Osteoblast (primary cell): ENCODE data around the gene THSD1. TPM values are rescaled to one million over a fixed set of nuclear protein-coding genes. Genes with fewer than 3 reads are reported as not detected.
"Not testable (repeated sequence)": the region's sequence is repeated elsewhere in the genome, so short reads cannot be mapped to it uniquely, and the experiment has no call there.

Experiments
- DNase-seq: peaks from one replicate; pipeline ENCODE4 v3.0.0; 2011; ENCODE audit warnings: low spot score, mixed read lengths; ENCODE audit not compliant: insufficient read length; ENCODE audit errors: missing footprints
- H2AFZ ChIP-seq: 2 replicates; pipeline ENCODE4 v1.6.0; 2011; ENCODE audit warnings: mild to moderate bottlenecking, low read length
- H3K27ac ChIP-seq: 2 replicates; pipeline ENCODE4 v1.5.1; 2011; ENCODE audit warnings: mild to moderate bottlenecking, low read depth, low read length, moderate library complexity
- H3K27me3 ChIP-seq: 2 replicates; pipeline ENCODE4 v1.6.0; 2012; ENCODE audit warnings: mild to moderate bottlenecking, control low read depth, inconsistent platforms, low read length, moderate library complexity; ENCODE audit not compliant: insufficient read depth
- H3K36me3 ChIP-seq: 2 replicates; pipeline ENCODE4 v1.5.1; 2011; ENCODE audit warnings: mild to moderate bottlenecking, low read length, control low read depth, moderate library complexity; ENCODE audit not compliant: insufficient read depth
- H3K4me1 ChIP-seq: 2 replicates; pipeline ENCODE4 v1.5.1; 2011; ENCODE audit warnings: mild to moderate bottlenecking, low read length, control low read depth, moderate library complexity; ENCODE audit not compliant: insufficient read depth
- H3K4me2 ChIP-seq: 2 replicates; pipeline ENCODE4 v1.6.0; 2011; ENCODE audit warnings: mild to moderate bottlenecking, low read length; ENCODE audit not compliant: insufficient read depth
- H3K4me3 ChIP-seq: fragments of 200-600 bp; sonication (generic); 3 replicates; pipeline ENCODE4 v1.5.1; 2012; ENCODE audit warnings: mild to moderate bottlenecking, low read length, inconsistent platforms; ENCODE audit not compliant: insufficient read depth
- H3K79me2 ChIP-seq: 2 replicates; pipeline ENCODE4 v1.6.0; 2012; ENCODE audit warnings: mild to moderate bottlenecking, low read length, control low read depth, inconsistent platforms; ENCODE audit not compliant: insufficient read depth
- H3K9me3 ChIP-seq: 2 replicates; pipeline ENCODE4 v1.5.1; 2011; ENCODE audit warnings: low read depth, low read length, control low read depth
- H4K20me1 ChIP-seq: 2 replicates; pipeline ENCODE4 v1.6.0; 2012; ENCODE audit warnings: mild to moderate bottlenecking, low read length, control low read depth; ENCODE audit not compliant: insufficient read depth
- CTCF ChIP-seq: IDR thresholded peaks from 2 replicates; pipeline ENCODE4 v1.5.1; 2011; ENCODE audit warnings: mild to moderate bottlenecking, low read depth, low read length, moderate library complexity; ENCODE audit errors: extremely low read depth
- small RNA-seq: library from RNA; depleted of rRNA; stranded (forward); fragments of <200 nt; gene quantifications from one replicate; pipeline ENCODE3, GENCODE V24; 2012
- total RNA-seq: library from RNA; depleted of rRNA; stranded (reverse); fragments of >200 nt; gene quantifications from 2 replicates; pipeline ENCODE4 v1.2.3, GENCODE V29; 2012

The THSD1 gene
- total RNA-seq, 1 donor = 14.1 TPM

GRCh38 chr13:52344108-52344507 lies 61.9 kb downstream of the THSD1 start:
- Histone ChIP-seq H2AFZ (no peak overlapping the region), H3K9me3 (no peaks in the 10 kb centered on the region), H4K20me1 (no peaks in the 10 kb centered on the region), H3K4me2 (peak overlapping the region; percentile 20), H3K27me3 (no peaks in the 10 kb centered on the region), H3K79me2 (no peaks in the 10 kb centered on the region), H3K27ac (peak overlapping the region; percentile 11), H3K36me3 (no peaks in the 10 kb centered on the region), H3K4me3 (no peak overlapping the region), H3K4me1 (peaks cover 42% of the 10 kb centered on the region)
- no peak for DNase-seq
- TF ChIP-seq CTCF = no peak

- not testable (repeated sequence) for H3K27me3 ChIP-seq, H3K27ac ChIP-seq, H3K4me3 ChIP-seq, H2AFZ ChIP-seq, DNase-seq, H3K79me2 ChIP-seq, H3K36me3 ChIP-seq, H3K4me2 ChIP-seq, H4K20me1 ChIP-seq, H3K9me3 ChIP-seq
- H3K4me1 ChIP-seq = peaks cover 24% of the 10 kb centered on the region
These were observed 63.8 kb downstream of the THSD1 start for GRCh38 chr13:52342203-52342602.

- not testable (repeated sequence) for H3K4me2 ChIP-seq, H3K4me1 ChIP-seq, H3K36me3 ChIP-seq, H3K27me3 ChIP-seq, H4K20me1 ChIP-seq, DNase-seq, H3K9me3 ChIP-seq, H3K27ac ChIP-seq, H3K79me2 ChIP-seq, H3K4me3 ChIP-seq, H2AFZ ChIP-seq
These were observed 68.0 kb downstream of the THSD1 start for GRCh38 chr13:52337828-52338455.

- H3K4me2 ChIP-seq, H4K20me1 ChIP-seq, H2AFZ ChIP-seq, H3K4me3 ChIP-seq, H3K79me2 ChIP-seq, H3K36me3 ChIP-seq, DNase-seq, H3K9me3 ChIP-seq, H3K27ac ChIP-seq, H3K4me1 ChIP-seq, H3K27me3 ChIP-seq: not testable (repeated sequence)
These were observed 71.9 kb downstream of the THSD1 start for GRCh38 chr13:52334107-52334506.

- not testable (repeated sequence) for H4K20me1 ChIP-seq, H3K4me3 ChIP-seq, H3K4me2 ChIP-seq, H3K4me1 ChIP-seq, H3K9me3 ChIP-seq, H3K27me3 ChIP-seq, H3K79me2 ChIP-seq, H3K36me3 ChIP-seq, DNase-seq, H3K27ac ChIP-seq, H2AFZ ChIP-seq
These were observed 74.1 kb downstream of the THSD1 start for GRCh38 chr13:52331844-52332243.

Small RNA genes within 50 kb of the gene (small RNA-seq; reads per million reads assigned to genes)
- gene RNY4P24 = not detected

Other genes with a start within 250 kb of the THSD1 start
- 6.5 and 8.0 TPM in 2 replicates for gene NEK3, start 246.6 kb downstream of the THSD1 start, total RNA-seq
- gene VPS36, start 44.5 kb upstream of the THSD1 start, total RNA-seq = 35.8 and 40.7 TPM in 2 replicates
- 15.9 and 17.1 TPM in 2 replicates for gene CKAP2, start 49.3 kb upstream of the THSD1 start, total RNA-seq
- gene HNRNPA1L2, start 236.3 kb upstream of the THSD1 start, total RNA-seq = 2.9 and 3.6 TPM in 2 replicates
- gene SUGT1, start 246.7 kb upstream of the THSD1 start, total RNA-seq = 30.4 and 30.9 TPM in 2 replicates